ENCODE results near the gene DDX51. TPM values are rescaled to one million over a fixed set of nuclear protein-coding genes. Genes with fewer than 3 reads are reported as not detected.
"Not testable (repeated sequence)": the region's sequence is repeated elsewhere in the genome, so short reads cannot be mapped to it uniquely, and the experiment has no call there.

Gene DDX51
- polyA plus RNA-seq, 3 donors, result 15.2 to 25.7 (median 21.5) TPM

GRCh38 chr12:132156573-132157325, 12.6 kb upstream of the DDX51 start:
- DNase-seq, result no peak

GRCh38 chr12:132155771-132156572, 11.9 kb upstream of the DDX51 start:
- no peak for DNase-seq

- DNase-seq, result no peak
These were observed 11.0 kb upstream of the DDX51 start for GRCh38 chr12:132154941-132155770.

- no peak for DNase-seq
These were observed 10.2 kb upstream of the DDX51 start for GRCh38 chr12:132154341-132154761.

- DNase-seq, result peak; percentile 89
These were observed 9.6 kb upstream of the DDX51 start for GRCh38 chr12:132153501-132154340.

GRCh38 chr12:132152953-132153352, 8.8 kb upstream of the DDX51 start:
- DNase-seq, result no peak

GRCh38 chr12:132152411-132152821, 8.3 kb upstream of the DDX51 start:
- DNase-seq, result no peak

GRCh38 chr12:132151766-132152410, 7.8 kb upstream of the DDX51 start:
- no peak for DNase-seq

GRCh38 chr12:132151145-132151765, 7.1 kb upstream of the DDX51 start:
- no peak for DNase-seq

GRCh38 chr12:132150780-132151144, 6.6 kb upstream of the DDX51 start:
- no peak for DNase-seq

- DNase-seq, result not testable (repeated sequence)
These were observed 5.4 kb upstream of the DDX51 start for GRCh38 chr12:132149526-132149925.

GRCh38 chr12:132148368-132149045, 4.4 kb upstream of the DDX51 start:
- no peak for DNase-seq

- DNase-seq, result no peak
These were observed 3.6 kb upstream of the DDX51 start for GRCh38 chr12:132147423-132148367.

GRCh38 chr12:132146772-132147422, 2.8 kb upstream of the DDX51 start:
- no peak for DNase-seq

- no peak for DNase-seq
These were observed 2.0 kb upstream of the DDX51 start for GRCh38 chr12:132146098-132146497.

- DNase-seq, result no peak
These were observed 1.2 kb upstream of the DDX51 start for GRCh38 chr12:132145334-132145733.

- DNase-seq, result no peak
These were observed 670 bp upstream of the DDX51 start for GRCh38 chr12:132144810-132145168.
